ENCODE measurements around the gene DNAJB9.

DNAJB9 gene

DNA sequence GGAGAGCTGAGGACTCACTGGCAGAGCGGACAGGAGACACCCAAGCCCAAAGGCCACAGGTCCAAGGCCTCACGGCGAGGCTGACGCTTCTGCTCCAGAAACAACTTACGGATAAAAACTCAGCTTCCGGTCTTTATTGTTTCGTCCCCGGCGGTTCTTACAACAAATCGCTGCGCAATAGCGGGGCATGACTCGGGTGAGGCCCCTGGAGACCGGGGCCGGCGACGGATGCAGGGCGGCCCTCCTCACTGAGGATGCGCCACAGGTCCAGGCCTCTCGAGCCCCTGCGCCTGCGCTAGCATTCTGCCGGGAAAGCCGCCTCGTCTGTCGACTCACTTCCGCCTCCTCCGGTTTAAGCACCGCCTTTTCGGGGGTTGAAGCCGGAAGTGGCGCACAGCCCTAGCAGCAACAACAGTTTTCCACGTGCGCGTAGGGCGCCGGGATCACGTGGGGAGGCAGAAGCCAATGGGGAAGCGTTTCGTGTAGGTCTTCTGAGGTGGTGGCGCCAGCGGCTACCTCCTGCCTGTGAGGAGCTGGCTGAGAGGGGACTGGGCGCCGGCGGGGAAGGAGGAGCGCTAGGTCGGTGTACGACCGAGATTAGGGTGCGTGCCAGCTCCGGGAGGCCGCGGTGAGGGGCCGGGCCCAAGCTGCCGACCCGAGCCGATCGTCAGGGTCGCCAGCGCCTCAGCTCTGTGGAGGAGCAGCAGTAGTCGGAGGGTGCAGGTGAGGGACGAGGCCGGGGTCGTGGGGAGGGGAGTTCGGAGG lies at the start of gene DNAJB9, which contains the start of gene THAP5:
Gene DNAJB9 (plus strand): TSS at position 494 of the 765 bp plus-strand sequence. CDS start 1,853 bp downstream, outside the sequence.
Gene THAP5 (minus strand): TSS at position 326 of the 765 bp plus-strand sequence. CDS start 137 bp downstream, at position 189.
- TF ChIP-seq CTCF (IDR thresholded peaks at IDR 0.05; ENCODE audit: low read depth, low read length): no peak
- H3K4me3 ChIP-seq (ENCODE audit: low read depth, low read length): peak within 1 kb of the TSS; percentile 77

GRCh38 chr7:108522780-108523179 lies 46.9 kb upstream of the DNAJB9 start:
- TF ChIP-seq CTCF (IDR thresholded peaks at IDR 0.05; ENCODE audit: low read depth, low read length): no peak
- no peak overlapping the region for H3K4me3 ChIP-seq (ENCODE audit: low read depth, low read length)

GRCh38 chr7:108525327-108525984 lies 44.2 kb upstream of the DNAJB9 start:
- peak overlapping the region; percentile 73 for H3K4me3 ChIP-seq (ENCODE audit: low read depth, low read length)
- no peak for TF ChIP-seq CTCF (IDR thresholded peaks at IDR 0.05; ENCODE audit: low read depth, low read length)

- TF ChIP-seq CTCF (IDR thresholded peaks at IDR 0.05; ENCODE audit: low read depth, low read length): no peak
- H3K4me3 ChIP-seq (ENCODE audit: low read depth, low read length): peak within 1 kb of the TSS; percentile 73
These were observed 43.5 kb upstream of the DNAJB9 start, which contains the start of gene PNPLA8 for GRCh38 chr7:108525985-108526767. PNPLA8 (minus strand) TSS chr7:108526135; CDS start chr7:108515491, 10,644 bp downstream.

DNA sequence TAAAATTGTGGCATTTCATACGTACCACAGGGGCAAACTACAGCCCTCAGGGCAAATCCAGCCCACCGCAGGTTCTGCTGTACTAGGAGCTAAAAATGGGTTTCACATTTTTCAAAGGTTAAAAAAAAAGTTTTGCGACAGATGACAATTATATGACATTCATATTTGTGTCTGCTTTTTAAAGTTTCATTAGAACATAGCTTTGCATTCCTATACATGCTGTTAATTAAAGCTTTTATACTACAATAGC lies 43.0 kb upstream of the DNAJB9 start:
- H3K4me3 ChIP-seq (ENCODE audit: low read depth, low read length): peak overlapping the region; percentile 73
- TF ChIP-seq CTCF (IDR thresholded peaks at IDR 0.05; ENCODE audit: low read depth, low read length): no peak

DNA sequence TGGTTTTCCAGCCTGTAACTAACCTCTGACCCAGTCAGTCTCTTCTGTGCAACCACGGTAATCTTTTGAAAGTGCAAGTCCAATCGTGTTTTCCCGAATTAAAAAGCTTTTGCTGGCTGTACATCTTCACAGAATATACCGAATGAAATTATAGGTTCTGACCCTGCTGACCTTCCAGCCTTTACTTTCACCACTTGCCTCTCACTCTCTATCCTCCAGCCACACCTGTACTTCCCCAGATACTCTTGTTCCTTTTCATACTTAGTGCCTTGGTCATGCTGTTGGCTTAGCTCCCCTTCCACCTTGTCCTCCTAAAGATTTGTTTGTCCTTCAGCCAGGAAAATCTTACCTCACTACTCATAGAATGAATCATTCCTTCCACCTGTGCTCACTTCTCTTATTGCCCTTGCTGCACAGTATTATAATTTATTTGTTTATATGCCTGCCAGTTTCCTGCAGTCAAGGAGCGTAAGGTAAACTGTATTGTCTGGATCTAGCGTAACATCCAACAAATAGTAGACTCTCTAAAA lies 41.4 kb upstream of the DNAJB9 start:
- no peak for TF ChIP-seq CTCF (IDR thresholded peaks at IDR 0.05; ENCODE audit: low read depth, low read length)
- no peak overlapping the region for H3K4me3 ChIP-seq (ENCODE audit: low read depth, low read length)

All from WI38 (cell line).